GM21825 (cell line): ENCODE measurements around the gene RGMA.

ENCODE experiments used
- ATAC-seq: cut with Tn5 transposase; IDR thresholded peaks from one replicate; pipeline ENCODE4 v1.9.1; 2021; ENCODE audit warnings: mild to moderate bottlenecking, moderate library complexity; ENCODE audit not compliant: unreplicated experiment

Gene RGMA

DNA sequence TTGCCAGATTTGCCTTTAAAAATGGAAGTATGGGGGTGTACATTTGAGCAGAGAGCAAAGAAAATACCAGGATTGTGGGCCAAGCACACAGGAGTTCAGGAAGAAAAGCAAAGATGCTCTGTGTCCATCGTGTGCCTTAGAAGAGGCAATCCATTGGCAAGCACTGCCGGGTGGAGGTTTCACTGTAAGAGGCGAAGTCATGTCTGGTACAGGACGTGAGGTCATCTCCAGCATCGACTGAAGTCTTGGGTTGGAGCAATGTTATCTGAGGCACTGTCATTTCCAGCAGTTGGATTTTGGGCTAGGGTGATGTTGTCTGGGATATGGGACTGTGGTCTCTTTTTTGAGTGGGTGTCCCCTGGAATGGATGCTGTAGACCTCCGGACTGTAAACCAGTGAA is 4.8 kb upstream of the RGMA start:
- ATAC-seq, result no peak

DNA sequence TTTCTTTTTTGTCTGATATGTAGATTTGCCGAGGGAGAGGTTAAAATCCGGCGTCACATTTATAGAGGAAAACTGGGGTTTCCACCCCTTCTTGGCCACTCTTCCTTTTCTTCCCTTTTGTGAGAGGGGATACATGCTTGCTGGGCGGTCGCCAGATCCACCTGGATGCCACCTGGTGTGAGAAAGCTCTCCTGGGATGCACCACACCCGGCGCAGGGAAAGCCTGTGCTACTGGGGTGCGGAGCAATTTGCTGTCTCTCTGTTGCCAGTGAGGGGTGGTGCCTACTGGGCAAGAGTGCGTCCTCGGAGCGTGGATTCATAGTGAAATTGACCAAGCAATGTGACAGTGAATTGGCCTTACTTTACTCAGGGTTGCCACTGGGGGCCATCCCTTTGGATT is 2.5 kb upstream of the RGMA start:
- ATAC-seq, result no peak

DNA sequence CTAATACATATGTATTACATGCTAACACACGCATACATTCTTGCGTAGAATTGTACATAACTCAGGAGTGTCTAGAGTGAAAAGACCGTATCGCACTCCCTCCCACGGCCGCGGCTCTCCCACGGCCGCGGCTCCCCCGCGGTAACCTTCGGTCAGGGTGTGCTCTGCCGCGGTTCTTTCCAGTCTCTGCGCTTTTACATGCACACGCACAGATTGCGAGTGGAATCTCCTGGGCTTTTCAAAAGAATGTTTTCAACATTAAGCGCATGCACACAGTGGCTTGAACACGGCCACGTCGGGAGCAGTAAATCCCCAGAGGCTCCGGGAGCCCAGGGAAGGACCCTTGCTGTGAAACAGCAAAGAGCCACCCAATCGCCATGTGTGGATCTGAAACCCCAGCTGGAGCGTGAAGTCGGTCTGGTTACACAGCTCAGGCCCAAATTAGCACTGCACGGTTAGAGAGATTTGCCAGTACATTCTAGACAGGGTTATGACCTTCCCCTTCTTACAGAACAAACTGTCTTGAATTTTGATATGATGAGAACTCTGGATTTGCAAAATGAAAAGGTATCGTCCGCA is 805 bp upstream of the RGMA start:
- ATAC-seq, result no peak

DNA sequence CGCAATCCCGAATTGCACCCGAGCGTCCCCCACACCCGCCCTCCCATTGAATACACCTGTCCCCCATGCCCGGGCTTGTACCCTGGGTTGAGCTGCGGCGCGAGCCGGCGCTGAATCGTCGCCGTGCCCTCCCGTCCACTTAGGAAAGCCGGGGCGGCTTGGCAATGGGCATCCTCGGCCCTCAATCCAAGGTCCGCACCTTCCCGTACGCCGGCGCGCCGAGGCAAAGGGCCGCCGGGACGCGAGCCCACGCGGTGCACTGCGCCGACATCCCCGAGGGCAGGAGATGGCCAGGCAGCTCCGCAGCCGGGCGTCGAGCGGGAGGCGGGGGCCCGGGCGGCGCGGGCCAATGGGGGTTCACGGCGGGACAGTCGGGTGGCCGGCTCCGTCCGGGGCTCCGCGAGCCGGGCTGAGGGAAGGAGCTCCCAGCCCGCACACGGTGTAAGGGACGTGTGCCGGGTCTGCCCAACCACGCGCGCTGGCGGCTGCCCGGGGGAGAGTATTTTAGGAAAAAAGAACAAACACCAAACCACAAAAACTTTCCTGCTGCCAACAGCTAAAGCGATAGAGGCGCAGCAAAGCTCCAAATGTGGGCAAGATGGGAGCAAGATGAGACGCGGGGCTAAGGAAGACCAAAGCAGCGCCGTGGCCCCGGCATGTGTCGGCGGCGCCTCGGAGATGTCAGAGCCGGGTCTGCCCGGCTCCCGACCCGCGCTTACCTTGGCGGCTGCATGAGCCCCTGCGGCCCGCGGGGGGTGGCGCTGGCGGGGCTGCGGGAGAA is 621 bp downstream of the RGMA start:
- ATAC-seq, result peak; percentile 31

DNA sequence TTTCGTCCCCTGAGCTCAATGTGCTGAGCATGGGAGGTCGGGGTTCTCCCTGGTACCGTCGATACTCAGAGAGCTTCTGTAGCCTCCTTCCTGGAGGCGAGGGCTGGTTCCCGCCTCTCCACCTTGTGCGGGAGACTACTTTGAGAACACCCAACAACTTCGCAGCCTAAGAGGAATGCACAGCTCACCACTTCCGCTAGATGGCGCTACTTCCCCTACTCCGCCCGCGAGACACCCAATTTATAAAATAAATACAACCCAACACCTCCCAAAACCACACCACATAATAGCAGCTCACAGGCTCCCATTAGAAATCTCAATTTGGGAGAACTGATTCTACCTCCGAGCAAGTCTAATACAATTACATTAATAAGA is 1.2 kb downstream of the RGMA start:
- ATAC-seq, result peak; percentile 53

DNA sequence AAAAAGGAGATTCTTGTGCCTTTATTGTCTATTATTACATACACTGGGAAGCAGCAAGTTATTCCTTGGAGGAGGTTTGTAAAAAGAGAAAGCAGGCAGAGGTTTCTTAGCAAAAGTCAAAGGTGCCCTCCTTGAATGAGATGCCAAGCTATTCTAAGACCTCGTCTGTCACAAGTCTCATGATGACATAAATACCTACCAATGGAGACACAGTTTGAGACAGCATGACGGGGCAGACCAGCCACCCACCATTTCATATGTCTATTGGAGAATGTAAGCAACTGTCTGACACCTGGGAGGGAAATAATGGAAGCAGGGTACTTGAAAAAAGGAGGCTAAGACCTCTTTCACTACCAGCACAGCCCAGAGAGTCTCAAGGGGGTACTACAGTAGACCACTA is 2.2 kb downstream of the RGMA start:
- no peak for ATAC-seq

DNA sequence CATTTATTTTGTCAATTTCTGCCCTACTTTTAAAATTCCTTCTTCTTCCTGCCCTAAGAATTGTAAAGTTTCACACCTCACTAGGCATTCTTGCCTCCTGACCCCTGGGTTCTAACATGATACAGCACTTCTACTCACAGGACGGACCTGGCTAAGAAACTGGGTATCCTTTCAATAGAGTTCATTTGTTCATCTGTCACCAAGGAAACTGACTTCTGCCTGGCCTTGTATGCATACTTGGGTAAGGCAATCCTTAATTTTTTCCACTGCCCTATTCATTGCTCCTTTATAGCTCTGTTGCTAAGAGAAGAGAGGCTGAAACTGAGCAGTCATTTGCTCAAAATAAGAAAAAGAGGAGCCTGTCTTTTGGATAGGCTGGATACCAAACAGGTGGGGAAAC is 3.3 kb downstream of the RGMA start:
- ATAC-seq, result no peak

DNA sequence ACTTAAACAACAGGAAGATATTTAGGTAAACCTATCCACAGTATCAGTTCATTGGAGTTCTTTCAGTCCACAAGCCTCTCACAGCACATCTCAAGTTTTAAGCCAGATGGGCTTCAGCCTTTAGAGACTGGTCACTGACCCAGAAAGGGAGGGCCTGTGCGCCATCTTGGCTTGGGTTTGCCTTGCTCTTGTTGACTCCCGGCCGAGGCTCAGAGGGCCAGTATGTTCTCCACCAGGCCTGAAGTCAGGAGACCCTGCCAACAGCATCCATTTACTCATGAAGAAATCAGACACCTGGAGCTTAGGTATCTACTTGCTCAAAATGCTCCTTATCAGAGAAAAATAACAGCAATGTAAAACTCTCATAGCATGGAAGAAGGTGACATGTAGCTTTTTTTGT is 6.2 kb downstream of the RGMA start:
- ATAC-seq, result no peak

DNA sequence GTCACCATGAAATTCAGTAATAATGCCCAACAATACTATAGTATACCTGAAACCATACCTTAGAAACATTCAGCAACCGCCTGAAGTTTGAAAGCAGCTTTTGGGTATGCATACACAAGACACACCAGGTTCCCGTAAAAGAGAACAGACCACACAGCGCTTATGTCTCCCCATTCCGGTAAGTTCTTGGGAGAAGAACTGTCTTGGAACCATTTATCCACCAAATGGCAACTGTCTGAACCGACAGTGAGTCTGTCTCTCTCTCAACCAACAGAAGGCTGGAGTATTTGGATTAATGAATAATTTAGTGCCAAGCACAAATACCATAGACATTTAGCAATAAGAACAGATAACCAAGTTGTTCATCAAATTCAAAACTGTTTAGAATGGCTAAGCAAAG is 7.6 kb downstream of the RGMA start:
- no peak for ATAC-seq

DNA sequence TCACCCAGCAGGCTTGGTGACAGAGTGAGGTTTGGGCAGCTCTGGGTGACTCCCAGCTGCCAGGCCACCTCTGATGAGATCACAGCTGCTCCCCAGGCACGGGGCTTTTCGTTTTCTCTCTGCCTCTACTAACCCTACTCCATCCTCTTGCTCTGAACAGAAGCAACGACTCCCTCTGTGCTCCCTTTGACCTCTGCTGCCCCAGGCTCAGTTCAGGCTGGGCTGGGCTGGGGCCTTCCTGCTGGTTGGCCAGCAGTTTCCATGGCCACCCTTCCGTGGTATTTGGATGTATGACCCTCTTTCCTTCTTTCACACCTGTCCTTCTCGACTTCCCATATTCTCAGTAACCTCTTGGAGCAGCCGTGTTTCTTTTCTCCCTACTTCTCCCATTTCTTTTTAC is 8.6 kb downstream of the RGMA start:
- no peak for ATAC-seq

DNA sequence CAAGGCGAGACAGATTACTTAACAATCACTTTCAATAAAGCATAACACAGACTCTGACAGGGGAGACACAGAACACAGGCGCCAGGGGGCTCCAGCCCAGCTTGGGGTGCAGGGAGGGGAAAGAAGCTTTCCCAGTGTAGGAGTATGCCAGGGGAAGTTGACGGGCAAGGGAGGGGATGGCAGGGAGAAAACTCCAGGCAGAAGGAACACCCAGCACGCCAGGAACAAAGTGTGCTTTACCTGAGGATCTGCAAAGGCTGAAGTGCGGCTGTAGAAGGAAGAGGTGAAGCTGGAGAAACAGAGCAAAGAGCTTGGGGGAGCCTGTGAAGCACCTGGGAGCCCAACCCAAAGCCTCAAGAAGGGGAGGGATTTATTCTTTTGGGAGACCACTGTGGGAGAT is 12.1 kb downstream of the RGMA start:
- no peak for ATAC-seq

DNA sequence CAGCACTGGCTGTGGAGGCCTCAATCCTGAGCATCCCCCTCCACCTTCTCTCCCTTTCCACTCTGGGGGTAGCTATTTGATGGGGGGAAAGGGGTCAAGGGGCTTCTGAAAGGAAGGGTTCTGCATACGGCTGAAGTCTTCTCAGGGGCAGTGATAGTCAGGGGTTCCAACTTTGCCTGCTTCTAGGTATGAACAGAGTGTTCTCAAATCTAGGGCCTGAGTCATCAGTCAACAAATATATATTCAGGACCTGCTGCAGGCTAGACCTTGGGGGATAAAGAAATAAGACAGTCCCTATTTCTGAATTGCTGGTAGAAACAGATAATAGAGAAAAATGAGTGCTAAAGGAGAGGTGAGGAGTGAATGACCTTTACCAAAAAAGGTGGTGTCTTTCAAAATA is 12.8 kb downstream of the RGMA start:
- ATAC-seq, result no peak

DNA sequence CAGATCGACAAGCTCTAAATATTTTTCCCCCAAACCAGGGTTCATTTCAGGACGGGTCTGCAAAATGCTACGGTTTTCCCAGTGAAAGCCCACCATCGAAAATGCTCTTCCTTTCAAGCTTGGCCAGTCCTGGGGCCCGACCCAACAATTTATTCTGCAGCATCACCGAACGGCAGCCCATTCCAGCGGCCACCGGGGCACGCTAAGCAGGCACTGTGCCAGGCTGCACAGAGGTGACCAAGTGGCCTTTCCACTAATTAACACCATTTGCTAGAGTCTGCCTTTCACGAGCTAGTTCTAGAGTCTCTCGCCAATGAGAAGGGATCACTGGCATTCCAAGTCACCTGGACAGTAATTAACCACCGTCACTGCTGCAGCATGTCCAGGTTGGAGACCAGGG is 14.4 kb downstream of the RGMA start:
- no peak for ATAC-seq

DNA sequence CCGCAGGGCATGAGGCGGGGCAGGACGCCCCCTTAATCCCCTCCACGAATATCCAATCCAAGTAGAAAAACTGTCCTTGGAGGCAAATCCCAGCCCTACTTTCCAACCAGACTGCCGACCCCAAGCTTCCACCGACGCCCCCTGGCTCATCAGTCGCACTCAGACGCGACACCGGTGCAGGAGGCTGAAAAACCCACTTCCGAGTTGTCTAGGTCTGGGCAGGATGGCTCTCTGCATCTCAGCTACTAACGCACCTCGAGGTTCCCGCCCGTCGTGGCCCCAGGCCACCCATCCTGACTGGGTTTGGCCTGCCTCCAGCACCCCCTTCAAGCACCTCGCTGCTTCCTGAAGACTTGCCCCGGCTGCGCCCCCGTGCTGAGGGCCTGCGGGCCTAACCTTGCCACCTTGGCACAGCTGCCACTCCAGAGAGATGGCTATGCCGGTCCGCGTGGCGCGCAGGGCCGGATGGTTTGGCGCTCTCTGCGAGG is 15.5 kb downstream of the RGMA start:
- ATAC-seq, result no peak

DNA sequence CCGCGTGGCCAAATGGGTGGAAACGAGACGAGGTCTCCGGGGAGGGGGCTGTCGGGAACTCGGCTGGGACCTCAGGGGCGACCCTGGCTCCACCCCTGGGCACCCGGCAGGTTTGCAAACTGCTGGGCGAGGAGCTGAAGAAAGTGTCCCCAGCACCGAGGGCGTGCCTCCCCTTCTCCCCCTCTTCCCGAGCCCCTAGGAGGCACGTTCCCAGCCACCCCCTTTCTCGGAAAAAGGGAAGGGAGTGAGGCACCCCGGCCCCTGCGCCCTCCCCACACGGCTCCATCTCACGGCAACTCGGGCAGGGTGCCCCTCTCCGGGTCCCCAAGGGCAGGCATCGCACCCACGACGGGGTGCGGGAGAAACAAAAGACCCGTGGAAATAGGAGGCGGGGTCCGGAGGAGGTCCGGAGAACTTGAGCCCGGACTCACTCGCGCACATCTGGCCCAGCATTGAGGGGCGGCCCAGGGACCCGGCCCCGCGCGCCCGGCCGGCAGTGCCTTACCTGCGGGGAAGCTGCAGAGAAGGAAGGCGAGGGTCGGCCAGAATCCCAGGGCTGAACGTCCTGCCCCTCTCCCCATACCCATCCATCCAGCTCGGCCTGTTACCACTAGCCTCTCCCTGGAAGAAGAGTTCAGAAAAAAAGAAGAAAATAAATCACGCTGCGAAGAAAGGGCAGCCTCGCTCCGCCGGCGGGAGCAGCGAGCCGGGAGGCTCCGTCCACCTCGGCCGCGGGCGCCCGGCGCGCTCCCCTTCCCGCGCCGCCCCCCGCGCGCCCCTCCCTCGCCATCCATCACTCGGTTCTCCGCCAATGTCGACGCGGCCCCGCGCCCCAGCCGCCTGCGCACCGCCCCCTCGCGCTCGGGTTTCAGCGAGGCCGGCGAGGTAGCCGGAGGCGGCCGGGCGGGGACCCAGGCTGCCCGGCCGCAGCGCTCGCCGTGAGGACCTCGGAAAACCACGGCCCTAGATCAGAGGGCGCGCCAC is 16.3 kb downstream of the RGMA start:
- ATAC-seq, result no peak

DNA sequence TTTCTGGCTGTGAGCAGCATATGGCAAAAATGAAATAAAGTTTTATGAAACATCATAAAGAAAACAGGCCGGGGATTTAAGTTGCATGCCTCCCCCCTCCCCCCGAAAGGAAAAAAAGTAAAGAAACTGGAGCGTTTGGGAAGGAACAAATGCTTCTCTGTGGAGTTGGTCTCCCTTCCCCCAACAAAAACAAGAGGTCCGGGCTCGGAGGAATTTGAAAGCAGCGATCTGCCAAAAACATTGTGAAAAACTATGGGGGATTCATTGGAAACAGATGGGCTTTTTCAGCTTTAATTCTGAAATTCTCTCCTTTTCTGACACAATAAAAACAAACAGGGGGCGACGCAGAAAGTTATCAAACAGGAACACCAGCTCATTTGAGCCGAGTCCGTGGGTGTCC is 17.0 kb downstream of the RGMA start:
- ATAC-seq, result no peak

DNA sequence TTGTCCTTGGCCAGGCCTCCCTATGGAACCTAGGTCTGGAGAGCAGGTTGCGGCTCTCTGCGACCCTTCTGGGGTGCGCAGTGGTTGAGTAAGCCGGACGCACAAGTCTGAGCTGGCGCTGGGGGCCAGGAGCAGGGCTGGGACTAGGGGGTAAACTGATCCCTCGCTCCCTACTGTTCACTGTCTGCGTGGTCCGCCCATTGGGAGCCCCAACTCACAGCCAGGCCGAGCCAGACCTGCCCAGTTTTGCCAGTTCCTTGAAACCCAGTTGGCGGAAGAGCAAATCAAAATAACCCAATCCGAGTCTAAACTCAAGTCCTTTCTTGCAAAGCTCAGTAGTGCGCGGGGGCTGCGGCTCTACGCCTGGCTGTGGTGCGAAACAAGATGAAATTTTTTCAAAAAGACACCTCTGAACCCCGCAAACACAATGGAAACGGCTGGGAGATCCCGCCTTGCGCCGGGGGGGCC is 17.5 kb downstream of the RGMA start:
- ATAC-seq, result no peak

DNA sequence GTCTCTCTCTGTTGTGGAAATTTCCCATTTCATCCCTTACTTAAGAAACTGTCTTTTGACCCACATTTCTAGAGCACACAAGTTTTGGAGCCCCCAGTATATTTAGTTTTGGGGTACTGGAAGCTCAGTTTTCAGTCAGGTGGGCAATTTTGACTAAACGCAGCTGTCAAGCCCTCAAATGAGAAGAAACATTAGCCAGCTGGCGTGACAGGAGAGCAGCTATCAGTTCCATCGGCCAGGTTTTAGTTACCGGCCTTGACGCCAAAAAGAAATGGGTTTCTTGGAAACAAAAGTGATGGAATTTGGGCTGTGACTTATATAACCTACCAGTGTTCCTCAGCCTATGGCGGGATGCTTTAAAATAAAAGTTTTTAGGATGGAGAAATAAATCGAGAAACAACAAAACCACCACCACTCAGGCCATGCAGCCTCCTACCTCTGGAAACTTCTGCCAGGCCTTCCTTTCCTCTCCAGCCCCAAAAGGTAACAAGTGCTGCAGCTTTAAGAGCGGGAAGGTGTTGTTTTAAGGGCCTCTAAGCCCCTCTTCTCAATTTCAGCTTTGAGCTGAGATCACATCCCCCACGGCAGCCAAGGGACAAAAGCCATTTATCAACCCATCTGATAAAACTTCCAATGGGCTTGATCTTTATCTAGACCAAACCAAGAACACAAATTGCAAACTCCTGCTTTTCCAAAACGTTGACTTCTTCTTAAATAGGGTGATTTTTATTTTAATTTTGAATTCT is 18.3 kb downstream of the RGMA start:
- ATAC-seq, result no peak

DNA sequence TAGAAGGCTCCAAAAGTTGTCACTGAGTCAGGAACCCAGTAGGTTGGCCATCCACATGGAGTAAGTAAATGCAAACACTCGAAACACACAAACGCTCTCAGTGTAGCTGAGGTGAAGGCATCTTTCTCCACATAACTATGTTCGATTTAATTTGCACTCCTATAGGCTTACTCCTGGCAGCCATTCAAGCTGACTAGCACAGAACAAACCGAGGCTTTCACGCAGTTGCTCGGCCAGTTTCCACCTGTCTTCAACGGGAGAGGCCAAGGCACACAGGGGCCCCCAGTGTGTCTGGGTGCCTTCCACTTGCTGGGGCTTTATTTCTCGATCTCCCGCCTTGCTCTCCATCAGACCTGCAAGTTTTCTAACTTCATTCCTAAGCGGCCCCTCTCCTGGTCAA is 18.9 kb downstream of the RGMA start:
- ATAC-seq, result no peak

DNA sequence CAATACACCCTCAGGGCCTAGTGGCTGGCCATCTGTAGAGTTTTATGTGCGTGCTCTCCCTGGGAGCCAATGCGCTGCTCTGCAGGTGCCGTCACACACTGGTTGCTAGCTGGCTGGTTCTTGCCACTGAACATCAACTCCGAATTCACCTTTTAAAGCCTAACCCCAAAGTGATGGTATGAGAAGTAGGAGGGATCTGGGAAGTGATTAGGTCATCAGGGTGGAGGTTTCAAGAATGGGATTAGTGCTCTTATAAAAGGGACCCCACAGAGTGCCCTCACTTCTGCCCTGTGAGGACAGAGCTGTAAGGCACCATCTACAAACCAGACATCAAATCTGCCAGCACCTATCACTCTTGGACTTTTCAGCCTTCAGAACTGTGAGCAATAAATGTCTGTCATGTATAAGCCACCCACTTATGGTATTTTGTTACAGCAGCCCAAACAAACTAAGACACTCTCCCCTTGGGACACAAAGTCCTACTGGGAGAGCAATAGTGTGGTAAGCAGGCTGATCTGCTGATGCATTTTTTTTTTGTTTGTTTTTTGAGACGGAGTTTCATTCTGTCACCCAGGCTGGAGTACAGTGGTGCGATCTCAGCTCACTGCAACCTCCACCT is 20.3 kb downstream of the RGMA start:
- ATAC-seq, result no peak
